HG03095 (cell line): ENCODE data around the gene HUNK.
"Not testable (repeated sequence)": the region's sequence is repeated elsewhere in the genome, so short reads cannot be mapped to it uniquely, and the experiment has no call there.

Source experiments
- ATAC-seq: cut with Tn5 transposase; IDR thresholded peaks from one replicate; pipeline ENCODE4 v1.9.1; 2021; ENCODE audit warnings: moderate library complexity; ENCODE audit not compliant: unreplicated experiment

HUNK gene

GRCh38 chr21:31992391-31992790, 119.6 kb downstream of the HUNK start:
- no peak for ATAC-seq

DNA sequence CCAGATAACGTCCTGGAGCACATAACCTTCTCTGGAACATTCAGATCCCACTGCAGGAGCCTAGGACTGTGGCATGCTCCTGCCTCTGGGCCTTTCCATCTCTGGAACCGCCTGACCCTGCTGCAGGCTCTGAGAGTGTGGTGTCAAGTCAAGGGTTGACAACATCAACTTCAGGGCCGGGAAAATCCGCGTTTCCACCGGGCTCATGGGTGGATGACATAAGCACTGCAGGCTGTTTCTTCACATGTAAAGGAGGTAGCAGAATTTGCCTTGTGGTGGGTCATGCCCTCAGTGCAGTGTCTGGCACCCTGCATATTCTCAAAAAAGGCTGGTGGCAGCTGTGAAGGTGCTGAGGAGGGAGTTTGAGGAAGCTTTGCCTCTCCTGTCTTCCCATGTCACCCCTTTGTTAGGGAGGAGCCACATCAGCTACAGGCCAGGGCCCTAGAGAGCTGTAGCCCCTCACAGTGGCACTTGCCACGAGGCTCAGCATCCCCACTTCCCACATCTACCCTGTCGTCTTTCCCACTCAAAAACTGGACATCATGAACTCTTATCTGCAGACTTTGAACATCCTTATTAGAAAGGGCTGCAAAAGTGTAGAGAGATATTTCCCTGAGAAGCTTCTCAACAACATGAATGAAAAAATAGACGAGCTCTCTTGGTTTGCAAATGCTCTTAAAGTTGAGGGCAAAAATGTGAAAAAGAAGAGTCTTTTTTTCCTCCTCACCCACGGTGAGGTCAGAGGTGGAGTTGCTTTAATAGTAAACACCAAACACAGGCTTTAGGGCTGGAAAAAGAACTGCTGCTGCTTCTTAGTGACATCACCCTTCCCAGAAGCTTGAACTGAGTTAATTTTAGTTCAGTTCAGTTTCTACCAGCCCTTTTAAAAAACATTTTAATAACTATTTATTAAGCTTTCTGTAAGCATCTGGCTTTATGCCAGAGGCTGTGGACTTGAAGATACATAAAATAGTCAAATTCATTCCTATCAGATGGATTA, 121.3 kb downstream of the HUNK start:
- ATAC-seq = no peak

GRCh38 chr21:31997191-31997590, 124.4 kb downstream of the HUNK start:
- no peak for ATAC-seq

DNA sequence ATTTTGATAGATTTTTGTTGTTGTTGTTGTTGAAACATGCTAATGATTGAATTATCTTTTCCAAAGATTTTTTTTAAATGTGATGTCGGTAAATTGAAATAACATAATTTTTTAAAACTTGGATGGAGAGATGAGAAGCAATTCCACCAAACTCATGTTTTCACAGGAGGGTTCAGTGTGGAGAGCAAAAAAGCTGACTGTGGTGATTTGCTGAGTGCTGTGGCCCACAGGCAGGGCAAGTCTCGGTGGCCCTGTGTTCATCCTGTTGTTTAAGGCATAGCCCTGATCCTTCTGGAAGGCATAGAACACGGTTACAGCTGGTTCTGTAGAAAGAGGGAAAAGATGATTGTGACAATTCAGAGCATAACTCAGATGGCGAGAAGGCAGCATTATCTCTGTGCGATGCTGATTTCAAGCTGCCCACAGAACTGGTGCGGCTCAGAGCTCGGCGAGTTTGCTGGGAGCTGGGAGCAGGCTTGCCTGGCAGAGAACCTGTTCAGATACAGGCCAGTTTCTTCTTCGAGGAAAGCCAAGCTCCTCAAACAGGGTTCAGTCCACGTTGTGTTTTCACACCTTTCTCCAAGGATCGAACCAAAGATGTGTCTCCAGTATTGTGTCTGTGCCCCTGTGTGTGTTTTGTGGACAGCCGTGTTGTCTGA, 127.1 kb downstream of the HUNK start:
- no peak for ATAC-seq

- no peak for ATAC-seq
These were observed 128.6 kb downstream of the HUNK start for GRCh38 chr21:32001390-32001789.

DNA sequence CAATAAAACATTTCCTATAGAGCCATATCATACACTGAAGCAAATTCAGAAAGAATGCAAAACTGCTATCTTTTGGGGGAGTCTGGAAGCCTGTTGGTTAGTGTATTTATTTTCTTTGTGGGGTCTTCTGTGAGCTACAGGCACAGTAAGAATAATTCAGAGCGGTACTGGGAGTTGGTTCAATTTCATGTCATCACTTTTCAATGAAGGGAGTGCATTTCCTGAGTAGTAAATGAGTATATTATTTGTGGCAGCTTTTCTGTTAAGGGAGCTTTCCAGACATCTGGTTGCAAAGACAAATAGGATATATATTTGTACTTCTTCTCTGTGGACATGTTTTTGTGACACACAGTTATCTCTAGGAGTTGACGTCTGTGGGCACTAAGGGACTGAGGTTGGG, 130.6 kb downstream of the HUNK start:
- ATAC-seq = no peak

DNA sequence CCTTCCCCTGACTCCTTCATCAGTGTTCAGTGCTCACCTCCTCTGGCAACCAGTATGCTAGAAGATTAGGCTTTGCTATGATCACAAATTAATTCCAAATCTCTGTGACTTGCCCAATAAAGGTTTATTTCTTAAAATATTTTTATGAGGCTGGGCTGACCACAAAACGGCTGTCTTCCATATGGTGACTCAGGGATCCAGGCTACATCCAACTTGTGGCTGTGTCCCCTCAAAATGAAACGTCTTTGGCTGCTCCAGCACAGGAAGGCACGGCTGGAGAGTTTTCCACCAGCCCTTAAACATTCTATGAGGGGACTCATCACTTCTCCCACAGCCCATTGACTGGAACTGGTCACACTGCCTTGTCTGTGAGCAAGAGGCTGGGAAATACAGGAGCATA, 131.5 kb downstream of the HUNK start:
- ATAC-seq = no peak

DNA sequence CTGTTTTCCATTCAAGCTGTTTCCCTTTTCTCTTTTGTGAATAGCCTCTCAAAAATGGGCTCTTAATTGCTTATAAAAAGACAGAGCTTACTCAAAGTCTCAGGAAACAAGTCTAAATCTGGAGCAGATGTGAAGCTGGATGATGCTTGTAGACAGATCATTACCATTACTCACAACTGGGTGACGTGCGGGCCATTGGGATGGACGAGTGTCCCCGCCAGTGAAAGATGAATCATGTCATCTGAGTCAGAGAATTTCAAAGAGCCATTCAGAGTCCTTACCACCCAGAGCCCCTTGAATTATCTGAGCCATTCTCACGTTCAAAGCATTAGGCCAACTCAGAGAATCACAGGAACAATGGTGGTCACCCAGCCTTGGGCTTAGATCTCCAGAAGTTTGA, 134.6 kb downstream of the HUNK start:
- ATAC-seq = no peak

GRCh38 chr21:32008714-32009113, 135.9 kb downstream of the HUNK start:
- ATAC-seq = no peak

GRCh38 chr21:32009263-32009662, 136.4 kb downstream of the HUNK start:
- ATAC-seq = no peak

DNA sequence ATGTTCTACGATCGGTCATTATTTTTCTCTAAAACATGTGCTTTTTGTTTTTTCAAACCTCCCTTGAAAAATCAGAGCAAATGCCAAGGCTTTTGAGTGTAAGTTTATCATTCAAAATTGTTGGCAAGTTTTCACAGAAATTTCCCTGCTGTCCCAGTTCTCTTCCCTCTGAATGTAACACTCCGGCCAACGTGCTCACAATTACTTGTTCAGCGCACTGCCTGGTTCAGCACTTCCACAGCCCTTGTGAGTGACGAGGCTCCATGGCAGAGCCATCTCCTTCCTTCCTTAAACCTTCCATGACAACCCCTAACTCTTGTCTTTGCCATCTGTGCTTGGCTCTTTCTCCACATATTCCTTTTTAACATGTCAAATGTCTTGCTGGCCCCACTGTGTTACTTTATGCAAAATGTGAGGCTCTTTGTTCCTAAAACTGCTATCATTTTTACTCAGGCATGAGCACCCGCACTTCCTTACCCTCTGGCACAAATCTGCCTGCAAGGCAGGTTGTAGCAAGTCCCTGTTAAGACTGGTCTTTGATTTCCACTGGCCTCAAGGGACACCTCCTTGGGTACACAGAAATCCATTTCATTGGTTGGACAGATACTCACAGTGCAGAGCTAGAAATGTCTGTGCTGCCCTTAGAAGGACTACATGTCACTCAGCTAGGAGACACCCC, 142.8 kb downstream of the HUNK start:
- ATAC-seq = no peak

- no peak for ATAC-seq
These were observed 145.6 kb downstream of the HUNK start for GRCh38 chr21:32018381-32018780.

- no peak for ATAC-seq
These were observed 147.7 kb downstream of the HUNK start for GRCh38 chr21:32020564-32020963.

- ATAC-seq = no peak
These were observed 148.6 kb downstream of the HUNK start for GRCh38 chr21:32021319-32021994.

DNA sequence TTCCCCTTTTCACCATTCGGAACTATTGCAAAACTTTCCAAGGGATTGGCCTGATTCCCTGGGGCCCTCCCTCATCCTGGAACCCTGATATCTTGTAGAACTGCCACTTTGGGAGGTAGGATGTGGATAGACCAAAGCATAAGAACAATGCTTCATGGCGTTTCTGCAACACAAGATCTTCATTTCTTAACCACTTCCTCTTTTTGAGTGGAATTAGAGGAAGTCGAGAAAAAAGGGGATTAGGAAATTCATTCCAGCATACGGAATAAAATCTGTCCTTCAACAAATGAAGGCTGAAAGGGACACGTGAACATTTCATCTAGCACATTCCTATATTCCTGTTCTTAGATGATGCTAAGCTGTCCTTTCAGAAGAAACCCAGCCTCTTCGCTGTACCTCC, 149.3 kb downstream of the HUNK start:
- no peak for ATAC-seq

- ATAC-seq = no peak
These were observed 157.4 kb downstream of the HUNK start for GRCh38 chr21:32030146-32030652.

DNA sequence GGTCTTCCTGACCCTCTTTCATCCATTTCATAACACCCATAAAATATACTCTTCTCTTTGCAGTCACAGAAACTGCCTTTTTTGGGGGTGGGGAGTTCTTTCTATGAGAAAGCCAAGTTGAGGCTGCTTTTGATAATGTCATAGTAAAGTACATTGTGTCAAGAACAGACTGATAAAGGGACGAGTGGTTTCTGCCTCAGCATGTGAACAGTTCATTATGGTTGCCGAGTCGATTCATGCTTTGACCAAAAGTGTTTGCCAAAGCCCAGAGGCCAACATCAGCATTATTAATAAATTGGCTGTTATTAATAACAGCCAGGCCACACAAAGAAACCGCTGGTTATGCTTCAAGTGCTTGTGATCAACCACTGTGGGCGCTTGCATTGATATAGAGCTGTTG, 162.0 kb downstream of the HUNK start:
- ATAC-seq = no peak

DNA sequence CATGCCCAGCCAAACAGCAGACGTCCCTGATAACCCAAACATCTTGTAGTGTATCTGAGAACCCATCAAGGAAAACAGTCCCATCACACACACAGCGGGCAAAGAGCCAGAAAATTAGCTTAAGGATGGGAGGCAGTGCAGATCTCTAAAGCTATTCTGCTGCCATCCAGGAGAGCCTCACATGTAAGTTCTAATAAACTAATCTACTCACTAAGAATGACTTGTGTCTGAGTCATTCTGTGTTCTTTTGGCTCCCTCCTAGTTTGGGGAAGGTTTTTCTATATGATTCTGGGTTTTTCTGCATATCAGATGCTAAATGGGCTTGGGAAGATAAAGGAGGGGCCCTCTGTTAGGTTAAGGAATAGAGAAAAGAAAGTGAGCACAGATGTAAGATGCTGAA, 162.8 kb downstream of the HUNK start:
- no peak for ATAC-seq

GRCh38 chr21:32036756-32037155, 163.9 kb downstream of the HUNK start:
- ATAC-seq = no peak

DNA sequence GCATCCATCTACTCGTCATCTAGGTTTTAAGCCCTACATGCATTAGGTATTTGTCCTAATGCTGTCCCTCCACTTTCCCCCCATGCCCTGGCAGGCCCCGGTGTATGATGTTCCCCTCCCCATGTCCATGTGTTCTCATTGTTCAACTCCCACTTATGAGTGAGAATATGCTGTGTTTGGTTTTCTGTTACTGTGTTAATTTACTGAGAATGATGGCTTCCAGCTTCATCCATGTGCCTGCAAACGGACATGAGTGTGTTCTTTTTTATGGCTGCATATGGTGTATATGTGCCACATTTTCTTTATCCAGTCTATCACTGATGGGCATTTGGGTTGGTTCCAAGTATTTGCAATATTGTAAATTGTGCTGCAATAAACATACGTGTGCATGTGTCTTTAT, 165.9 kb downstream of the HUNK start:
- not testable (repeated sequence) for ATAC-seq

DNA sequence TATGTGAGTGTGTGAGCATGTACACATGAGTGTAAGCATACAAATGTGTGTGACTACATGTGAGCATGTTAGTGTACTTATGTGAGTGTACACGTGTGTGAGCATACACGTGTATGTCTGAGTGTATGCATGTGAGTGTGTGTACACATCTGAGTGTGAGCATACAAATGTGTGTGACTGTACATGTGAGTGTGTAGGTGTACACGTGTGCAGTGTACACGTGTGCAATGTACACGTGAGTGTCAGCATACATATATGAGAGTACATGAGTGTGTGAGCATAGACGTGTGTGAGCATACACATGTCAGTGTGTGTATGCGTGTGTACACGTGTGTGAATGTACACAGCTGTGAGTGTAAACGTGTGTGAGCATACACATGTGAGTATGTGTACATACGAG, 170.6 kb downstream of the HUNK start:
- ATAC-seq = no peak
